NOMO-1 (cell line): ENCODE results near the gene ITPKA.
A peak's percentile ranks its signal among the peaks of the same experiment; 100 is the strongest.

Experiments
- DNase-seq, 2 experiments: peaks; one replicate each; lab custom pipeline; 2025; ENCODE audit not compliant: unreplicated experiment in 2 of 2; lab: John Stamatoyannopoulos, UW

The ITPKA gene

GRCh38 chr15:41507820-41508290 is 14.2 kb downstream of the ITPKA start:
- no peak for DNase-seq

DNA sequence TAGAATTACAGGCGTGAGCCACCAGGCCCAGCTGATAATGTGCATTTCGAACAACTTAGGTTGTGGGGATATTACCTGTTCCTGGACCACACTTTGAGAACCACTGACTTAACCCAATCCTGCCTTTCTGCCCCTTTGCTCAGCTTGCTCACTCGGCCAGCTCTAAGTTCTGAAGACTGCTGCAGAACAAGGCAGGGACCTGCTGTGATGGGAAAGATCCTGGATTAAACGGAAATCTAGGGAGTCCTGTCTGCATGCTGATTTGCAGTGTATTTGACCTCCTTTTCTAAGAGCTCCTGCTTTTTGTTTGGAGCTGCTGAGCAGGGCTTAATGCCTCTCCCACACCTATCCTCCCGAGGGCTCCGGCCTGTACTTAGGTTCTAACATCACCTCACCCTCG is 17.1 kb downstream of the ITPKA start:
- DNase-seq, result no peak

GRCh38 chr15:41511331-41511898 is 17.7 kb downstream of the ITPKA start:
- DNase-seq, result no peak

DNA sequence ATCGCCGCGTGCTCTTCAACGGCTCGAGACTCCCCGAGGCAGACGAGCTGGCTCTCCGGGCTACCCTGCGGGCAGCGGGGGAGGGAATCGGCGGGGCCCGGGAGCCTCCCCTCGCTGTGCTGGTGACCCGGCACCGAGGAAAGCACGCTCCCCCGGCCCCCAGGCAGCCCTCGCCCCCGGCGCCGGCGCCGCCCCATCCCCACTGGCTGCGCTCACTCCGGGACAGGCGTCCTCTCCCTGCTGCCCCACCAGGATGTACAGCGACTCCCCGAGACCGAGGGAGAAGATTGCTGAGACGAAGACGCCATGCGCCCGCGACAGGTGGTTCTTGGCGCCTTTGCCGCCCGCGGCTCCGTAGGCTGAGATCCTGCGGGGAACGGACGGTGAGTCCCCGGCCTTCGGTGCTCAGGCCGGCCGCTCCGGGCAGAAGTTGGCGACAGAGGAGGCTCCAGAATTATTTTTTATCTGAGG is 18.3 kb downstream of the ITPKA start:
- no peak for DNase-seq

GRCh38 chr15:41512512-41512939 is 18.9 kb downstream of the ITPKA start:
- DNase-seq, result no peak

DNA sequence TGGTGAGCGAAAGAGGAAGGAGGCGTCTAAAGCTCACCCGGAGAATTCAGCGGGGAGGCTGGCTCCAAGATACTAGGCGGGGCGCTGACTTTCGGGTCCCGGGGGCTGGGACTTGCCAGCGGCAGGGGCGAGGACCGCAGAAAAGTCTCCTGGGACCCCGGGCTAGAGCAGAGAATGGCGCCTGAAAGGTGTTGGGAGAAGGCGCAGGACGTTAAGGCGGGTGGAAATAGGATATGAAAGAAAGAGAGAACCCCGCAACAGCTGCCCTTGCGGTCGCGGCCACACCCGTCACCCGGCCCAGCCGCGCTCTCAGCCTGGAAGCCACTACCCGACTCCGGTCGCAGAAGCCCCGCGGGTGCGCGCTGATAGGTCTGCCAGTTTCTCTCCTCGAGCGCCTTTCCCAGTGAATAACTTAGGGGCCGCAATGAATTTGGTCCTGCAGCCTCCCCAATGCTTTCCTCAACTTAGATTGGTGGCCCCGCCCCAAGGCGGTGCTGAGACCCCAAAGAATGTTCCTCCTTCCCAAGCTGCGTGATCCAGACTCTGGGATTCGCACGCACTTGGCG is 19.3 kb downstream of the ITPKA start:
- DNase-seq, result peak; percentile 56 to 61

DNA sequence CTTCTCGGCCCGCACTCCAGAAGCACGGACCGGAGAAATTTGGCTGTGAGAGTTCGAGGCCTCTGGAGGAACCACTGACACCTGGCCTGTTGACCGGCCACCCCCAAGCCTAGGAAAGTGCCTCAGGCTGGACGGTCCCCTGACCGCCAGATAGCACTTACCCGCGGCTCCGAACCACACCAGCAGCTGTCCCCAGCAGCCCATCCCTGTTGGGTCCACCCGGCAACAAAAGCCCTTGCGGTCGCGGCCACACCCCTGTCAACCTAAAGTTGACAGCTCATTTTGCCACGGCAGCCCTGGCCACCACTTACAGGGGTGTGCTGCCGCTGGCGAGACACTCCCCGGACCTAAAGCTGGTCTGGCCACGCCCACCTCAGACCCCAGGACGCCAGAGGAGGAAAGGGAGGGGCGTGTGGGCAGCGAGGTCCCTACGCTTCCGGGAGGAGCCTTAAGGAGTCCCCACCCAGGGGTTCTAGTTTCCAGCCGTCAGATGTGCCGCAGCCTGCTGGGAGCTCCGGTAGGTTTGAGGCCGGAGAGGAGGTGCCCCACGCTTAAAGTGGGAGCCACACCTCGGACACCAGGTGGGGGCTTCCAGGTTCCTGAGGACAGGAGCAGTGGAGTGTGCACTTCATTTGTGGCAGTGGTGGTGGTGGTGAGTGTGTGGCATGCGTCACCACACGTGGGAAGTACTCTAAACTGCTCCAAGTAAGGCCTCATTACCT is 20.0 kb downstream of the ITPKA start, which contains the start of gene LTK:
Gene LTK, minus strand, starts transcription at position 322 of the 722 bp plus-strand sequence. Its CDS starts 118 bp downstream, at position 204.
- peak; percentile 65 to 68 for DNase-seq

DNA sequence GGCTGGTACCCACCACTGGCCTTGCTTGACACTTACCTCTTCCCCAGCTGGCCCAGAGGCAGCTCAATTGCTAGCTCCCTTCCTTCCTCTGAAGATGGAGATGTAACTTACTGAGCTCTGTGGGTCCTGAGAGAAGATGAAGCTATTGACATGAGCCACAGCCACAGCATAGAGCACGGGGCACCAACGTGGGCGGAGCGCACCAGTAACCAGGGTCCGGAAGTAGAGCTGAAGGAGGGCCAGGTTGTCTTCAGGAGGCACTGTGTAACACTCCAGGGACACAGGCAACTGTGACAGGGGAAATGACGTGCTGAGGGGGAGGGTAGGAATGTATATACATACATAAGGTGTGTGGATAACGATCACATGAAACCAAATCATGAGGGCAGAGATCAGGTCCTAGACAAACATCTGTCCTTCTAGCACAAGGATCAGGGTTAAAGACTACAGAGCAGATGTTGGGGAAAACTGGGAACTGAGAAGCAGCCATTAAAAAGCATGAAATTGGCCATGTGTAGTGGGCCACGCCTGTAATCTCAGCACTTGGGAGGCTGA is 24.3 kb downstream of the ITPKA start:
- no peak for DNase-seq

DNA sequence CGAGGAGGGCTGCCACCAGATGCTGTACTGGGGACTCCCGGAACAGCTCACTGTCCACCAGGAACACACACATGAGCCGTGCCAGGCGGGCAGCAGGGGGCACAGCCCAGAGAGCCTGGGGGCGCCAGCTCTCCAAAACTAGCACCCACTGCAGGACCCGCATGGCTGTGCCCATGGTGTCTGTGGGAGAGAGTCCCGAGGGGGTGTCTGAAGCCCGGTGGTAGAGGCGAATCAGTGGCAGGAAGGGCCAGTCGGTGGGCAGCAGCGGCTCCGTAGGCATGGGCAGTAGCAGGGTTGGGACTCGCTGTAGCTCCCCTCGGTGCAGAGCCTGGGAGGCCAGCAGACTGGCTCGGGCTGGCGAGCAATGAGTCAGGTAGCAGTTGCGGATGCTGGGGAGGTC is 27.0 kb downstream of the ITPKA start:
- DNase-seq, result no peak

- no peak for DNase-seq
Measured at GRCh38 chr15:41521614-41522013, 27.9 kb downstream of the ITPKA start.

DNA sequence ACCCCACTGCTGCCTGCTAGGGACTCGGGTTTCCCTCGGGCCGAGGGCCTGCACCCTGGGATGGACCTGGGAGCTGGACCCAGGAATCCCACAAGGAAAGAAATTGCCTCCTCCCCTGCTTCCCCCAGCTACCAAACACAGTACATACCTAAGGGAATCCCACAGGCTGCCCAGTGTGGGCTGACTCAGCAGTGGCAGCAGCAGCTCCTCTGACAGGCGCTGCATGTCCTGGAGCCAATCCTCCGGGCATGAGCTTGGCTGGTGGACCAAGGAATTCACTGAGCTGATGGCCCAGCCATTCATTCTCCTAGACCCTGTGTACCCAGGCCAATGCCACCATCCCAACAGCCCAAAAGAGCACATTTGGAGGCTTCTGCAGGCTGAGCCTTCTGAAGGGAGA is 29.4 kb downstream of the ITPKA start:
- no peak for DNase-seq

GRCh38 chr15:41530363-41530956 is 36.8 kb downstream of the ITPKA start:
- DNase-seq, result no peak

DNA sequence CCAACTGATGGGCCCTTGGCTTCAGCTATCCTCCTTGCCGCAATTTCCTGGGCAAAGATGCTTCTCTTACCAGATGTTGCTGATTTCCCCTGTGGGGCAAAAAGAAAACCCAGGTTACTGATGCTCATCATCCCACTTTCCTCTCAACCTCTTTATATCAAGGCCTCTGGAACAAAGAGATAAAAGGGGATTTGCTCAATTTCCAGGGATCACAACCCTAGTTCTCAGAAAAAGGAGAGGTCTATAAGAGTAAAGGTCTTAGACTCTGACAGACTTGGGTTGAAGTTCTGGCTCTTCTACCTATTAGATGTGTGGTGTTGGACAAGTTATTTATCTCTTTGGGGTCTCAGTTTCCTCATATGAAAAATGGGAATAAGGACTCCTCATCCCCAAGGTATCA is 41.9 kb downstream of the ITPKA start:
- no peak for DNase-seq

GRCh38 chr15:41536866-41537265 is 43.2 kb downstream of the ITPKA start:
- no peak for DNase-seq

- DNase-seq, result no peak
Measured at GRCh38 chr15:41543521-41543870, 49.8 kb downstream of the ITPKA start.

DNA sequence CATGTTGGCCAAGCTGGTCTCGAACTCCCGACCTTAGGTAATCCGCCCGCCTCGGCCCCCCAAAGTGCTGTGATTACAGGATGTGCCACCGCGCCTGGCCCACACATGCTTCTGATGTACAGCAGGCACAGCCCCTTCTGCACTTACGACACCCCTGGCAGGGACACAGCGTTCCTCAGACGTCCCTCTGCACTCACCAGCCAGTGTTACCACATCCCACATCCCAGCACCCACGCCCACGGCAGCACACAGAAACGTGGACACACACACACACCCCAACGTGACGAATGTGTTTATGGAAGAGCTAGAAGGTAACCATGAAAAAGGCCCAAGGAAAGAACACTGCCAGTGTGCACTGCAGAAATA is 51.0 kb downstream of the ITPKA start:
- DNase-seq, result no peak

DNA sequence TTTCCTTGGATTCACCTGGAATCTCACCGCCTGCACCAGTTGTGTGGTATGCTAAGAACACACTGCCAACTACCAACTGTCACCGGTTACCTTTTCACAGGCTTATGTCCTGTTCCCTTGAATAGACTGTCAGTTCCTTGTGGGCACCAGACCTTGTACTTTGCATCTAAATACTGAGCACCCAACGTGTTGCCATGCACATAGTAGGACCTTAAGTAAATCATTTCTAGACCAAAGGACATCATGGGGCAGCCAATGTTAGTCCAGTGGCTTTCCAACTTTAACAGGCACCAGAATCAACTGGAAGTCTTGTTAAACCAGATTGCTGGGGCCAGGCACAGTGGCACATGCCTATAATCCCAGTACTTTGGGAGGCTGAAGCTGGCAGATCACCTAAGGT is 51.5 kb downstream of the ITPKA start:
- DNase-seq, result no peak

GRCh38 chr15:41546851-41547786 is 53.4 kb downstream of the ITPKA start:
- DNase-seq, result no peak

GRCh38 chr15:41550066-41550775 is 56.5 kb downstream of the ITPKA start:
- no peak for DNase-seq
